HuH-7 (cell line): ENCODE results near the gene SLC36A1.

Source experiments
- DNase-seq: peaks from one replicate; pipeline ENCODE4 v3.0.0; 2011; ENCODE audit warnings: low spot score

Gene SLC36A1

DNA sequence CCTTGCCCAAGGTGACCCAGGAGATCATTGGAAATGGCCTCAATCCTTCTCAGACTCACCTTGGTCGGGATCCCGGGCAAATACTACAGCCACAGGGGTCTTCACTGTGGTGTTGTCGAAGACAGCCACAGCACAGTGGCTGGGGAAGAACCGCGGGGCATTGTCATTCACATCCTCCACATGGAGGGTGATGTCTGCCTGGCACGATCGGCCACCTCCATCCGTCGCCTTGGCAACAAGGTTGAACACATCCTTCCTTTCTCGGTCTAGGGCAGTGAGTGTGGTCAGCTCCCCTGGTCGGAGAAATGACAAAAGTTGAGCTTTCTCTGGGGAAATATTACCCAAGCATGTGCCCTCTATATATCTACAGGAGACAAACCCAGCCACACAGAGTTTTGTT is 86.9 kb downstream of the SLC36A1 start:
- no peak for DNase-seq

DNA sequence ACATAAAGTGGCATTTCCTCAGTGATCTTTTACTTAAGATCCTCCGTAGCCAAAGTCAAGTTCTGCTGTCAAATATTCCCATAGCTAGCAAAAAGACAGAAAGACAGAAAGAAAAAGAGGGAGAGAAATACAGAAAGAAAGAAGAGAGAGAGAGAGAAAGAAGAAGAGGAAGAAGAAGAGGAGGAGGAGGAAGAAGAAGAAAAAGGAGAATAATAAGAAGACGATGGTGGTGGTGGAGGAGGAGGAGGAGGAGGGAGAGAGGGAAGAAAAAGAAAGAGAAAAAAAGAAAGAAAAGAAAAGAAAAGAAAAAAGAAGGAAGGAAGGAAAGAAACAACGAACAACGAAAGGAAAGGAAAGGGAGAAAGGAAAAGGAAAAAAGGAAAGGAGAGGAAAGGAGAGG is 89.6 kb downstream of the SLC36A1 start:
- DNase-seq = no peak

DNA sequence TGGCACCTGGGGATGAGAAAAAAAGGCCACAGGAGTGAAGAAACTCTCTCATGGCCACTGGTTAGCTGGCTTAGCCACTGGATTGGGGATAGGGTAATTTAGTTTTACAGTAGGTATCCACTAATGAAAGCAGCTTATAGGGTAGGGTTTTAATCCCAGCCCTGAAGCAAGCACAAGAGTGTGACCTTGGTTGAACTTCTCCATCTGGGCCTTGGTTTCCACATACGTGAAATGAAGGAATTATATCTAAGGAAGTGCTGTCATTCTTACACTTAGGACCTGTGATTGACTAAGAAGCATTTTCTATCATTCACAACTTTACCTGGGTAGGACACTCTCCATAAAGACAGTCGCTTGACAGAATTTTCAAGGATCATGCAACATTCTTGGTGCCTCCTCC is 94.2 kb downstream of the SLC36A1 start:
- no peak for DNase-seq
